ENCODE results near the gene ERG. TPM values are rescaled to one million over a fixed set of nuclear protein-coding genes. Genes with fewer than 3 reads are reported as not detected.

ERG gene
- total RNA-seq, 4 donors from 2014 or later: 7.8 to 44.1 (median 16.8) TPM

DNA sequence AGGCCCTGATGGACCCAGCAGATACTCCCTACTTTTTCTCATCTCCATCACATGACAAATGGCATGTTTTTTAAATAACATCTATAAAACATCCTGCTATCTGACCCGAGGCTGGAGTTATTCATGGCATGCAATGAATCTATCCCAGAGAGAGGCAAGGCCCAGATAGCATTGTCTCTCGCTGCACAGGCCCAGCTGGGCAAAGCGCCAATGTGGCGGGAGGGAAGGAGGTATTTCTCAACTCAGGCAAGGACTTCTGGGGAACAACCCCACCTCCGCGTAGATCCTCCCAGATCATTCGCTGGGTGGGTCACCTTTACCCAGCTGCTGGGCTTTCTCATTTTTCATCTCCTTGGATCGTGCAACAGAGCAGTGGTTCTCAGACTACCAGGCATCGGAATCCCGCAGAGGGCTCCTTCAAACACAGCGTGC, 59.8 kb downstream of the ERG start:
- TF ChIP-seq CTCF (IDR thresholded peaks at IDR 0.05; ENCODE audit: low read depth): no peak

DNA sequence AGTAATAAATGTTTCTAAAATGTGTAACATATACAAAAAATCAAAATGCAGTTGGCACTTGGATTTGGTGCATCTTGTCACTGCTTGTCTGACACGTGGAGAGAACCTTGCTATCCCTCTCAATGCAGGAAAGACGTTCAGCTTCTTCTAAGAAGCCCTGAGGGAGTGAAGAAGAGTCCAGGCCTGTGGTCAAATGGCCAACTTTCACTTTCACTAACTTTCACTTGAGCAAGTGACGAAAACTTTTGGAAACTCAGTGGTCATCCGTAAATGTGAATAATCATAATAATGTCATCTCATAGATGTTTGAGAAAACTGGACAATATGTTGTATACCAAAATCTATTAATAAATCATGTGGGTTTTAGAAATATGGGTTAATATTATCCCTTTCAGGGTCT, 61.9 kb downstream of the ERG start:
- no peak for TF ChIP-seq CTCF (IDR thresholded peaks at IDR 0.05; ENCODE audit: low read depth)

- TF ChIP-seq CTCF (IDR thresholded peaks at IDR 0.05; ENCODE audit: low read depth): no peak
These were observed 63.3 kb downstream of the ERG start for GRCh38 chr21:38434913-38435533.

DNA sequence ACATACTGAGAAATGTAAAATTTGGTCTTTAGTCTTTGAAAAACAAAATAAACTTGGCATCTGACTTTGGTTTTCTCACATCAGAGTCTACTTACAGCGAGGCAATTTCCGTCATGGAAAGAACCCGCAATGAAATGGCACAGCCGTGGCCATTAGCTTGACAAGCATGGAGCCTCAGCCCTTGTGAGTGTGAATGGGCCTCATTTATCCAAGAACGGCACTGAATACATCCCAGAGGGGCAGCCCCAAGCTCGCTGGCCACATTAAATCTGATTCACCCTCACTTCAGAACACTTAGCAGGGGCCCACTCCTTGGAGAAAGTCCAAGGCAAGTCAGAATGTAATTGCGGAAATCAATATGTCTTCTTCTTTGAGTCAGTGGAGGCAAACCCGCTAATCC, 64.8 kb downstream of the ERG start:
- TF ChIP-seq CTCF (IDR thresholded peaks at IDR 0.05; ENCODE audit: low read depth): no peak

GRCh38 chr21:38430401-38430984, 67.8 kb downstream of the ERG start:
- no peak for TF ChIP-seq CTCF (IDR thresholded peaks at IDR 0.05; ENCODE audit: low read depth)

GRCh38 chr21:38429011-38429410, 69.3 kb downstream of the ERG start:
- no peak for TF ChIP-seq CTCF (IDR thresholded peaks at IDR 0.05; ENCODE audit: low read depth)

DNA sequence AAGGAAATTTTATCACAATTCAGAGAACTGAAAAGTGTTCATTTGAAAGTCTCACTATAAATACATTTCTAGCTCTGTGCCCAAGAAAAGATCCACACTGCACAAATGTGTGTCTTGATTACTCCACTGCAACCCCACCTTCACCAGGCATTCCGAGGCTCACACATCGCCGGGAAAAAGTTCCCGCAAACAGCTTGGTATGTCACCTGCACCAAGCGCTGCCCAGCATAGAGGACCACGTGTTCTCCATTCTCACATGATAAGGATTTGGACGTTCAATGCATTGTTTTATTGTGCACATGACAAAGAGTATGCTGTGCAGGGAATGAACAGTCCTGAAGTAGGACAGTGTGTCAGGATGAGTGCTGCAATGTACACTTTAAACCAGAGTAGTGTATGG, 70.1 kb downstream of the ERG start:
- TF ChIP-seq CTCF (IDR thresholded peaks at IDR 0.05; ENCODE audit: low read depth): no peak

Measured in subcutaneous adipose tissue (tissue), 4 donors.